ES-I3 (cell line): ENCODE measurements around the gene TRIM75.
"Not testable (repeated sequence)": the region's sequence is repeated elsewhere in the genome, so short reads cannot be mapped to it uniquely, and the experiment has no call there.

Experiments used
- H3K36me3 ChIP-seq: 2 replicates; pipeline ENCODE4 v1.6.1; 2013; ENCODE audit warnings: mild to moderate bottlenecking, low read length, control low read depth, moderate library complexity; ENCODE audit not compliant: insufficient read depth
- H3K4me1 ChIP-seq: 2 replicates; pipeline ENCODE4 v1.6.1; 2013; ENCODE audit warnings: mild to moderate bottlenecking, control low read depth, low read length; ENCODE audit not compliant: insufficient read depth
- H3K9ac ChIP-seq: 2 replicates; pipeline ENCODE4 v1.6.1; 2013; ENCODE audit warnings: low read depth, mild to moderate bottlenecking, low read length, moderate library complexity
- H3K9me3 ChIP-seq: 2 replicates; pipeline ENCODE4 v1.6.1; 2013; ENCODE audit warnings: mild to moderate bottlenecking, low read length, moderate library complexity; ENCODE audit not compliant: control insufficient read depth, insufficient read depth

Gene TRIM75

DNA sequence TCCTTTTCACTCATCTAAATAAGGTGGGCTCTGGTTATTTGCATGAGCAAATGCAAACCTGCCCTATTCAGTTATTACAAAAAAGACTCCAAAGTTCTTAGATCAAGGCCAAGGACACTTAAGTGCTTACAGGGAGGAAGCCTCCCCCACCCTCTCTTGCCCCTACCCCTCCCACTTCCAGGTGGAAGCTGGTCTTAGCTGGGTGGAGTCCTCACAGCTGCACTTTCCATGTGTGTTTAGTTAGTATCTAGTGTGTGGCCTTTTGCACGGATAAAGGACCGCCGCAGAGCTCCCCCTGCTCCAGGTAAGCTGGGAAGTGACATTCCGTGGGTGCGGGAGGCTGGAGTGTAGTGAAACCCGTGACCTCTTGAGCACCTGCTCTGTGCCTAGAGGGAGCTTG is at the start of gene TRIM75:
Gene TRIM75, plus strand, starts transcription at position 222 of the 400 bp plus-strand sequence. CDS start 5,282 bp downstream, outside the sequence.
- H3K36me3 ChIP-seq: no peaks in the 10 kb centered on the region
- no peak within 1 kb of the TSS for H3K9ac ChIP-seq
- no peaks in the 10 kb centered on the region for H3K9me3 ChIP-seq
- no peaks in the 10 kb centered on the region; the same call in 1 of the 2 replicates for H3K4me1 ChIP-seq

DNA sequence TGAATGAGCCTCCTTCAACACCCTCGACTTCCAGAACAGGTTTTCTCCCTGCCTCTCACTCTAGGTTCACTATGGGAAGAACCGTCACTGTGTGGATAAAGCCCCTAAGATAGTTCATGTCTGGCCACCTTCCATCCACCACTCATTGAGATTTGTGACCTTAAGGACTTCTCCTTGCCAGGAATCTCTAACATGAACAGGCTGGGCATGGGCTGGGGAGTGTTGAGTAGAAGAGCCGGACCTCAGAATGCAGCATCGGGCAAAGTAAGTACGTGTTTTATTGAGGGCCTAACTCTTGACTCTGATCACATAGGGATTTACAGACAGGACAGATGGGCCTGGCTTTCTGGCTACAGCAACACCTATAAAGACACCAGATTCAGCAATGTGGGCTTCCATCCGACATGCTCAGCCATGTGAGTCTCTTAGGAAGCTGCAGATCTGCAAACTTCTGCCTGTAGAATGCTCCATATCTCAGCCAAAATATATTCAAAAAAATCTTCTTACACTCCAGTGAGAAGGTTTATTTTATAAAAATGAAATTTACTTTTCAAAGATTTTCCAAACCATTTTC is 48.2 kb upstream of the TRIM75 start:
- no peaks in the 10 kb centered on the region for H3K9me3 ChIP-seq
- no peak overlapping the region for H3K9ac ChIP-seq
- no peaks in the 10 kb centered on the region for H3K36me3 ChIP-seq
- H3K4me1 ChIP-seq: no peaks in the 10 kb centered on the region

DNA sequence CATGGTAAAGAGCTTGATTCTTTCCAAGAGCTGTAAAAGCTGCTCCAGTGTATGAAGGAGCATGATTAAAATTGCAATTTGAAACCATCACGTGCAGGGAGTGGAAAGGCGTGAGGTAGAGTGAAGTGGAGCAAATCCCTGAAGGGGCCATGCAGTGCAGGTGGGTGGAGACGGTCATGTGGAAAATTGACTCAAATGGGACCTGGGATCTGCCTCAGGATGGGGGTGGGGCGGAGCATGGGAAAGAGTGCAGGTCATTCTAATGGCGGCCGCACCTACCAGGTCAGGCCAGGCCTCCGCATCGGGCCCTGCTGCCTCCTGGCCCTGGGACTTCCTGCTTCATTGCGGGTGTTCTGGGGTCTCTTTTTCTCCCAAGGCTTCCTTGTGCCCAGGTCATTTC is 47.2 kb upstream of the TRIM75 start:
- no peaks in the 10 kb centered on the region for H3K9me3 ChIP-seq
- H3K4me1 ChIP-seq: no peaks in the 10 kb centered on the region
- no peak overlapping the region for H3K9ac ChIP-seq
- no peaks in the 10 kb centered on the region for H3K36me3 ChIP-seq

DNA sequence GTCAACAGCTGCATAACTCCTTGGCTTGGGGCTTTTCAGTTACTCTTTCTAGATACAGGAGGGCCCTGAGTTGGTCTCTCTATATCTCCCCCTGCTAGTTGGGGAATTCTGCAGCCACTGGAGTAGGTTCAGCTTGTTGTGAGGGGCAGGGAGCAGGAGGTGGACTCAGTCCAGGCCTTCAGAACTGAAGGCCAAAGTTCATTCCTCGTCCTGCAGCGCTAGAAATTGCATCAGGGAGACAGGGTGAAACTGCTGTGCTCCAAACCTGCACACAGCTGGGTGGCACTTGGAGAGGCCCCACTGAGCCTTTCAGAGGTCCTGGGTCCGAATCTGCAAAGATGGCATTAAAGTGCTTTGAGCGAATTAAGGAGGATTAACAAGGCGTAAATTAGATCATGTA is 46.8 kb upstream of the TRIM75 start:
- no peaks in the 10 kb centered on the region for H3K36me3 ChIP-seq
- no peaks in the 10 kb centered on the region for H3K9me3 ChIP-seq
- no peaks in the 10 kb centered on the region for H3K4me1 ChIP-seq
- no peak overlapping the region for H3K9ac ChIP-seq

DNA sequence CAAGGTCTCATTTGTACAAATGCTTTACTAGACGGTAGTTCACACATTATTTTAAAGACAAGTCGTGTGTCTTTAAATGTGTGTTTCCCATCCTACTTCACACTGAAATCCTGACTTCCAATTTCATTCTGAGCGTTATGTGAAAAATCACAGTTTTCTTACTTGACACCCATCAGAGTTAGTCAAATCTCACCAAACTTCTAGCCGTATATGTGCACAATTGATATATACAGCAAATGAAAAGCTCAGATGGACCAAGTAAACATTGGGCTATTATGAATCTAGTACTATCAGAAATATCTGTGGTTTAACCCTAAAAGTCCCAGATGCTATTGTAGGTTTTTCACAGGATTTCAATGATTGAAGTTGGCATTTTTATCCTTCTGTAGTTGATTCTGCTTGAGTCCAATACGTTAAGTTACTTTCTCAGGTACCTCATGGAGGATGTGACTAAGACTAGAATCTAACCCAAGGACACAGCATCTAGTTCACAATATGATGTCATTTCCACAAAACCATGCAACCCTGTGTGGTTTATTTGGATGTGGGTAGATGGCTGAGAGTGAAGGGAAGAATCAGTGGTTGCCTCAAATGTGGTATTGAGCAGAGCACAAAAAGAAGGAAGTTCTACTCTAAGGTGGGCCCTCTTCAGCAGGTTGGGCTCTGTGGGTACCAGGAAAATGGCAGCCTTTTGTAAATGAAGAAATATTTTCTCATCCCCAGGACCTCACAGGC is 44.0 kb upstream of the TRIM75 start:
- Histone ChIP-seq H3K9me3 (no peaks in the 10 kb centered on the region), H3K4me1 (no peaks in the 10 kb centered on the region), H3K36me3 (no peaks in the 10 kb centered on the region), H3K9ac (no peak overlapping the region)

DNA sequence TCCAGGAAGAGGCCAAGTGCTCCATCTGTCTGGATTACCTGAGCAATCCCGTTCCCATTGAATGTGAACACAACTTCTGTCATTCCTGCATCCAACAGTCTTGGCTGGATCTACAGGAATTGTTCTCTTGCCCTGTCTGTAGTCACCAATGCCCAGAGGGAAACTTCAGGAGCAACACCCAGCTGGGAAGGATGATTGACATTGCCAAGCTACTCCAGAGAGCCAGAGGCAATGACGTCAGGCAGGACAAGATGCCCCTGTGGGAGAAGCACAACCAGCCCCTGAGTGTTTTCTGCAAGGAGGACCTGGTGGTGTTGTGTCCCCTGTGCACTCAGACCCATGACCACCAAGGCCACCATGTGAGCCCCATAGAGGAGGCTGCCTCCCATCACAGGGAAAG is 43.2 kb upstream of the TRIM75 start:
- Histone ChIP-seq H3K4me1 (no peaks in the 10 kb centered on the region), H3K9ac (no peak overlapping the region), H3K36me3 (no peaks in the 10 kb centered on the region), H3K9me3 (no peaks in the 10 kb centered on the region)

DNA sequence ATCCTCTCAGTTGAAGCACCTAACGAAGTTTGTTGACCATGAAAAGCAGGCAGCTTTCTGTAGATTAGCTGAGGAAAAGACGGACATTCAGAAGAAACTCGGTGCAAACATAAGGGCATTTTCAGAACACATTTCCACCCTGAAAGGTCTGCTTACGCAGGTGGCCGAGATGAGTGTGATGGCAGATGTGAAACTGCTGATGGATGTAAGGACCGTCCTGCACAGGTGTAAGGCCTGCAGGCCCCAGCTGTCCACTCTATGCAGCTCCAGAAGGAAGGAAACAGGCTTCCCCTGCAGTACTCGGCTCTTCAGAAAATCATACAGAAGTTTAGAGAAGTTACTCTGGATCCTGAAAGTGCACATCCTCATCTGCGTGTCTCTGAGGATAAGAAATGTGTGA is 42.7 kb upstream of the TRIM75 start:
- Histone ChIP-seq H3K4me1 (no peaks in the 10 kb centered on the region), H3K9ac (no peak overlapping the region), H3K36me3 (no peaks in the 10 kb centered on the region), H3K9me3 (no peaks in the 10 kb centered on the region)

DNA sequence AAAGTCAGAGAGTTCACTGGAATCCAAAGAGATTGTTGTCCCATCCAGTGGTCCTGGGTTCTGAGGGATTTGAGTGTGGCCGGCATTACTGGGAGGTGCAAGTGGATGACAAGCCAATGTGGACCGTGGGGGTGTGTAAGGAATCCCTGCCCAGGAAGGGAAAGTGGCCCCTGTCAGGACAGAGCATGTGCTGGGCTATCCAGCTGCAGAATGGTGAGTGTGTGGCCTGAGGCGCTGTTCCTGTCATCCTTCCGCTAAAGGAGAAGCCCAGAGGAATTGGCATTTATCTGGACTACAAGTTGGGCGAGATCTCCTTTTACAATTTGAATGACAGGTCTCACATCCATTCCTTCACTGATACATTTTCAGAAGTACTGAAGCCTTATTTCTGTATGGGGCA is 42.3 kb upstream of the TRIM75 start:
- H3K4me1 ChIP-seq: no peaks in the 10 kb centered on the region
- no peaks in the 10 kb centered on the region for H3K36me3 ChIP-seq
- no peak overlapping the region for H3K9ac ChIP-seq
- H3K9me3 ChIP-seq: no peaks in the 10 kb centered on the region

DNA sequence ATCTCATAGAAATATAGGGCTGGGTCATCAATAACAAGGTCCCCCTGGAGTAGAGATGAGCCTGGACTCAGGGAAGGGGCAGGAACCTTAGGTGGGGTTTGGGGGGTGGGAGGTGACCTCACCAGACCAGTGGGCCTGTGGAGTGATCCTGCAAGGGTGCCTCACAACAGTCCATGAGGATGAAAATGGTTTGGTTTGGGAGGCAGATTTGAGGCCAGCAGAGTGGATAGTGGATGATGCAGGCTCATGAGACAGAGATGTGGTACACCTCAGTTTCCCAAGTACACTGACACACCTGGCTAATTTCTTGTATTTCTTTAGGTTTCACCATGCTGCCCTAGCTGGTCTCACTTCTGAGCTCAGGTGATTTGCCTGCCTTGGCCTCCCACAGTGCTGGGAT is 40.0 kb upstream of the TRIM75 start:
- Histone ChIP-seq H3K9ac (no peak overlapping the region), H3K36me3 (no peaks in the 10 kb centered on the region), H3K4me1 (no peaks in the 10 kb centered on the region), H3K9me3 (no peaks in the 10 kb centered on the region)

DNA sequence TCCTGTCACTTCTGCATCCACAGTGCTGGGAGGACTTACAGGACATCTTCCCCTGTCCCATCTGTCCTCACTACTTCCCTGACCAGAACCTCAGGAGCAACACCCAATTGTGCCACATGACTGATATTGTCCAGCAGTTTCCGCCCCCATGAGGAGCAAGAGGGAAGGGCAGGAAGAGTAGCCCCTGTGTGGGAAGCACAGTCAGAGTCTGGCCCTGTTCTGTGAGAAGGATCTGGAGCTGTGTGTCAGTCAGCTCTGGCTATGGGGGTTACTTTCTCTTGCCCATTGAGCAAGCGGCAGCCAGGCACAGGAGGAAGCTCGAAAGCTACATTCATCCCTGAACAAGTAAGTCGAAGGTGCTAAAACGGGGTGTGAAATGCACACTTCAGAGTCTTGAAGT is 36.7 kb upstream of the TRIM75 start:
- Histone ChIP-seq H3K4me1 (no peaks in the 10 kb centered on the region), H3K9me3 (no peaks in the 10 kb centered on the region), H3K36me3 (no peaks in the 10 kb centered on the region), H3K9ac (no peak overlapping the region)

DNA sequence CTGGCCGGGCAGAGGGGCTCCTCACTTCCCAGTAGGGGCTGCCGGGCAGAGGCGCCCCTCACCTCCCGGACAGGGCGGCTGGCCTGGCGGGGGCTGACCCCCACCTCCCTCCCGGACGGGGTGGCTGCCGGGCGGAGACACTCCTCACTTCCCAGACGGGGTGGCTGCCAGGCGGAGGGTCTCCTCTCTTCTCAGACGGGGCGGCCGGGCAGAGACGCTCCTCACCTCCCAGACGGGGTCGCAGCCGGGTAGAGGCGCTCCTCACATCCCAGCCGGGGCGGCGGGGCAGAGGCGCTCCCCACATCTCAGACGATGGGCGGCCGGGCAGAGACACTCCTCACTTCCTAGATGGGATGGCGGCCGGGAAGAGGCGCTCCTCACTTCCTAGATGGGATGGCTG is 33.7 kb upstream of the TRIM75 start:
- H3K9ac ChIP-seq, H3K4me1 ChIP-seq, H3K36me3 ChIP-seq, H3K9me3 ChIP-seq: not testable (repeated sequence)

DNA sequence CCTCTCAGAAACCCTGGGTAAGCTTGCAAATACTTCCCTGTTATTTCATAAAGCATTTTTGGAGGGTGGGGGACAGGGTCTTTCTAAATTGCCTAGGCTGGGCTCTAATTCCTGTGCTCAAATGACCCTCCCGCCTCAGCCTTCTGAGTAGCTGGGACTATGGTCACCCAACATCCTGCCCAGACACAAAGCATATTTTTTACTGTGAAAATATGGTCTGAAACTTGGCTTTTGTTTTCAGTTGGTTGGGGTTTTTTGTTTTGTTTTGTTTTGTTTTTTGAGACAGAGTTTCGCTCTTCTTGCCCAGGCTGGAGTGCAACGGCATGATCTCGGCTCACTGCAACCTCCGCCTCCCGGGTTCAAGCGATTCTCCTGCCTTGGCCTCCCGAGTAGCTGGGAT is 27.9 kb upstream of the TRIM75 start:
- not testable (repeated sequence) for H3K4me1 ChIP-seq, H3K9ac ChIP-seq, H3K9me3 ChIP-seq, H3K36me3 ChIP-seq

DNA sequence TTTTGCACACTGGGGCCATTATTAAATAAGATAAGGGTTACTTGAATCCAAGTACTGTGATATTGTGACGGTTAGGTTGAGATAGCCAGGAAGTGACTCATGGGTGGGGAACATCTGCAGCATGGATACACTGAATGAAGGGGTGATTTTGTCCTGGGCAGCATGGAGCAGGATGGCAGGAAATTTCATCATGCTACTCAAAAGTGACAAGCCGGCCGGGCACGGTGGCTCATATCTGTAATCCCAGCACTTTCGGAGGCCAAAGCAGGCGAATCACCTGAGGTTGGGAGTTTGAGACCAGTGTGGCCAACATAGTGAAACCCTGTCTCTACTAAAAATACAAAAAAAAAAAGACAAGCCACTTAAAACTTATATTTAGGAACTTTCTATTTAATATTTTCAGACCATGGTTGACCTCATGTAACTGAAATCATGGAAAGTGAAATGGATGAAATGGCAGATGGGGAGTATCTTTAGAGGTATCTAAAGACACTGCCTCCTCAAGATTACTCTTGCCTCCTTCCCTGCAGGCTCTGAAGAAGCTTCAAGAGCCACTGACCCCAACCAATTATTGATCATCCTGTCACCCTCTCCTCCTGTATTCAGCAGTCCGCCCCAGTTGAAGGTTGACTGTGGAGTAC is 25.8 kb upstream of the TRIM75 start:
- no peaks in the 10 kb centered on the region for H3K4me1 ChIP-seq
- no peak overlapping the region for H3K9ac ChIP-seq
- H3K36me3 ChIP-seq: no peaks in the 10 kb centered on the region
- no peaks in the 10 kb centered on the region for H3K9me3 ChIP-seq

DNA sequence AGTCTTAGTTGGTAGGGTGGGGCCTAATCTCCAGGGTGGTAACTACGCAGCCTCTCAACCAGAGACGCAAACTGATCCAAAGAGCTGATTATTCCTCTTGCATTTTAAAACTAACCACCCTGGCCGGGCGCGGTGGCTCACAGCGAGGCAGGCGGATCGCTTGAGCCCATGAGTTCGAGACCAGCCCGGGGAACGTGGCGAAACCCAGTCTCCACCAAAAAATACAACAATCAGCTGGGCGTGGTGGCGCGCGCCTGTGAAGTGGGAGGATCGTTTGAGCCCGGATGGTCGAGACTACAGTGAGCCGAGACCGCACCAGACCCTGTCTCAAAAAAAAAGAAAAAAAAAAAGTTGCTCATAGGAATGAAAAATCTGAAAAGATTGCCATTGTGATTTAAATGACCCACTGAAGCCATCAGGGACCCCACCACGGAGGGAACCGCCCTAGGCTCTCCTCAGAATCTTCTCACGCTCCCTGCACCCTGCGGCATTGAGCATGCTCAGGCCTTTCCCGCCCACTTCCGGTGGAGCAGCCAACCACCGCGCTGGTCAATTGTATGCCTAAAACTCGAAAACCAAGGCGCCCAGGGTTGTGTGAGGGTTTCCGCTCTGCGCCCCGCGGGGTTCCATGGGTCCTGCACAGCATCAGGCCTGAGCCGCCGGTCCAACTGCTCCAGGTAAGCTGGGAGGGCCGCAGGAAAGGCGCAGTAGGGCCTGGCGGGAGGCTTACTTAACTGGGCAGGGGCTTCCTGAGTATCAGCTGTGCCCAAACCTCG is 22.0 kb upstream of the TRIM75 start, which contains the start of gene TRIM60:
Gene TRIM60, plus strand, starts transcription at position 564 of the 776 bp plus-strand sequence. CDS start 8,074 bp downstream, outside the sequence.
- Histone ChIP-seq H3K4me1 (no peaks in the 10 kb centered on the region), H3K36me3 (no peaks in the 10 kb centered on the region), H3K9me3 (no peaks in the 10 kb centered on the region), H3K9ac (no peak within 1 kb of the TSS)
